ENCODE results near the gene PRKCA.
"Not testable (repeated sequence)": the region's sequence is repeated elsewhere in the genome, so short reads cannot be mapped to it uniquely, and the experiment has no call there.

- not testable (repeated sequence) for TF ChIP-seq POLR2A, CTCF (IDR thresholded peaks at IDR 0.05)
These were observed 410.7 kb downstream of the PRKCA start for GRCh38 chr17:66713021-66713532.

Measured in vagina (tissue), 2 donors.